Stimulated activated CD8-positive, alpha-beta memory T cell treated with anti-CD3 and anti-CD28 coated beads, Interleukin-2, amount 100 ng/mL, for 48 hours (primary cell): ENCODE results near the gene ZNF90.
"Not testable (repeated sequence)": the region's sequence is repeated elsewhere in the genome, so short reads cannot be mapped to it uniquely, and the experiment has no call there.

Experiments used
- DNase-seq, 2 donors: peaks; one replicate each; pipeline ENCODE4 v3.0.0-alpha.2; 2020; ENCODE audit warnings: low read depth in 2 of 2

Gene ZNF90

DNA sequence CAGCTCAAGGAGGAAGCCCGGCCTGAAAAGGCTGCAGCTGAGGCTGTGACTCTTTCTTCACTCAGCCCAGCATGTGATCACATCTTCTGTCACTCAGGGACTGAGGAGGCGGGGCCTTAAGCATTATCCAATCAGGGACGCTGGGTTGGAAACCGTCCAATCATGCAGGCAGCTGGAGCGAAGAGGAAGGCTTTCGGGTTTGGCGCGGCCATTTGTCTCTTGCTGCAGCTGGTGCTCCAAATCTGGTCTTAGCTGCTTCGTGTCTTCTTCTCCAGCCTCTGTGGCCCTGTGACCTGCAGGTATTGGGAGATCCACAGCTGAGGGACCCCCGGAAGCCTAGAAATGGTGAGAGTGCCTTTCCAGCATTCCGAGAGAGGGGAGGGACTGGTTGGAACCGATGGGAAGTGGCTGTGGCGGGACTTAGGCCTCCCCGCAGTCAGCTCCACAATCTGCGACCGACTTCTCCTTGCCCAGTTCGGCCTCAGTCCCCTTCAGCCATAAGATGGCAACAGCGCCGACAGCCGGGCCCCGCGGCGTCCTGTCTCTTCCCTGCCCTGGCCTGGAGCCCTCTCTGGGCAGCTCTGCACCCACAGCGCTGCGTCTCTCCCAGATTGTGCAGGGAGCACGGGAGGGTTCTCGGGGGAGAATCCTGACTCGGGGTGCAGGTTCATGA is at the start of gene ZNF90:
TSS of gene ZNF90 (plus strand) at position 210 of the 673 bp plus-strand sequence. CDS start at position 343, 133 bp downstream.
- peak; percentile 69 to 77 for DNase-seq

DNA sequence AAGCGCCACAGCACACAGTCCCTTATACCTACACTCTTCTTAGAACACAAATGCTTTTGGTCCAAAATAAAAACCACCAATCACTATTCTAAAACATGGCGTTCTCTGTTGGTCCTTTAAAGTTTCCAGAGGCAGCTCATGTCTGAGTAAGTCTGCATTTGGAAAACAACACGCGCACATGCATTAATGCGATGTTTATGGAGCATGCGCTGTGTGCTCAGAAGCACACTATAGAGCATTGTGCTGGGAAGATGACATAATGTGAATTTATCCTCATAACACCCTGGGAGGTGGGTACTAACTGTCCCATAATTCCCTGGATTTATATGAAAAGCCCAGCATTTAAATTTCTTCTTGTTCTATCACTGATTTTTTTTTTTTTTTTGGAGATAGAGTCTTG is 49.2 kb upstream of the ZNF90 start:
- no peak for DNase-seq

DNA sequence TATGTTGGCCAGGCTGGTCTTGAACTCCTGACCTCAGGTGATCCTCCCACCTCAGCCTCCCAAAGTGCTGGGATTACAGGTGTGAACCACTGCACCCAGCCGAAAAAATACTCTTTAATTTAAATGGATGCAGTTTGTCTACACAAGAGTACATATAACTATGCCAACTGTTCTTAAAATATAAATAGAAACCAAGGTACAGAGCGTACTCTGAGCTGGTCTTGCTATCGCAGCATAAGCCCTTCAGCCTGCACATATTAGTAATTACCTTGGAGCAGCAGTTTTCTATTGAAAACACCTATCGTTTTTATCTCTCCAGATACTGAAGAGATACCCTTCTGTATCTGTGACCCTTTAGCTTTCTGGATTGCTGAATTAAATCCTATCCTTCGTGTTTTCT is 41.9 kb upstream of the ZNF90 start:
- no peak for DNase-seq

DNA sequence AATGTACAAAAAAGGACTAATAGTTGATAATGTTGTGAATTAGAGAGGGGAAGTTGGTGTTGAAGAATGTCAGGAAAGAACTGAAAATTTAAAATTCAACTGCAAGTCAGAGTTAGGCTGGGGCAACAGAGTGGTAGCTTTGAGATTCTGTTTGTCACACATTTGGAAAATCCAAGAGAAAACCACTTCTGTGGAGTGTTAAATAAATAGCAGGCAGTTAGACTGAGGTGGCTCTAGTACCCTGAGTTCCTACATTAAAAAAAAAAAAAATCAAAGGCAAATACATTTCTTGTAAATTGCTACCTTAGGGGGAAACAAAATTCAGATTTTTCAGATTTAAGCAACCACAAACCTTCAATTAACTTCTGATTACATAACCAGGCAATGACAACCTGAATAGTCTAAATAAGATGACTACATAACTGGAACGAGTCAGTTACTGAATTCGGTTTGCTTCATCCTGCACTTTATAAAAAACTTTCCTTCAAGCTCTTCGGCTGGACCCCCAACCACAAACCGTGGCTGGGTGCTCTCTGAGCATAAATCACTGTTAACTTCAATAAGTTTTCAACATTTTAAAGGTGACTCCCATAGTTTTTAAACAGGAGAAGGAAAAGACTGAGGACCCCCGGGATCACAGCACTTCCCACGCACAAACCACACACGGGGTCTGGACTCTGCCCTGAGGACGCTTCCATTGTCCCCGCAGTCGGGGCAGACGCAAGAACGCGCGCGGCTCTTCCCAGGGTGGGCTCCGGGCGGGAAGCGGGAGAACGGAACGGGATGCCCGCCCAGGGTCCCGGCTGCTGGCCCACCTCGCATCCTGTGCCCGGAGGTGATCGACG is 39.2 kb upstream of the ZNF90 start:
- no peak for DNase-seq

DNA sequence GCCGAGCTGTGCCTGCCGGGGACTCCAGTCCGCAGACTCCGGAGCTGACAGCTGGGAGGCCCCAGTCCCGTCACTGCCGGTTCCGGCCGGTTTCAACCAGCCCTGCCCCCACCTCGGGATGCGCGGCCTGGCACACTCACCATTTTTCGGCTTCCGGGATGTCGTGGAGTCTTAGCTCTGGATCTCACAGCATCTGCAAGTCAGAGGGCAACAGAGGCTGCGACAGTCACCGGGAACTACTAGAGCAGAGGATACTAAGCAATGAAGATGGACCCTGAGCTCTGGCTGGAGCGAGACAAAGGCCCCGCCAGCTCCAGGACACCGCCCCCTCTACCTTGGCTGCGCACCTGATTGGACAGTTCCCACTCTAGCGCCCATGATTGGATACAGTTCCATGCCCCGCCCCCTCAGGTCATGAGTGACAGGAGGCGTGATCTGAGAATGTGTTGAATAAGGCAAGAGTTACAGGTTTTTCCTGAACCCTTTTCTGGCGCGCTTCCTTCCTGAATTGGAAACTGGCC is 38.5 kb upstream of the ZNF90 start, which contains the start of gene ZNF682:
TSS of gene ZNF682 (minus strand) at position 303 of the 521 bp plus-strand sequence. CDS start at position 143, 160 bp downstream.
- DNase-seq: peak; percentile 88 to 91

DNA sequence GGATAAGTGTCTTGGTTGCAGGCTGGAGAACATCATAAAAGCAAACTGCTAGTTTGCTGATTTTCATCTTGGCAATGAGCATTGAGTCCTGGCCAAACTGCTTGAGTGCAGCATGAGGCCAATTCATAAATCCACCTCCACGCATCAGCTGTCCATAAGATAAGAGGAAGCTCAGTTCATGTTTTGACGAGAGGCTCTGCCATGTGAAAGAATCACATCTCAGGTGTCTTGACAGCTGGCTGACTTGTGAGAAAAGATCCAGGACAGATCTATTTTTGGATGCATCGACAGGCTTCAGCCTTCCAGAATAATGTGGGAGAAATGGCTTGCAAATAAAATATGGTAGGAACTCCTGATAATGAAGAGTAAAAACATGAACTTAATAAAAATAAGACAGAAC is 33.1 kb upstream of the ZNF90 start:
- no peak for DNase-seq

DNA sequence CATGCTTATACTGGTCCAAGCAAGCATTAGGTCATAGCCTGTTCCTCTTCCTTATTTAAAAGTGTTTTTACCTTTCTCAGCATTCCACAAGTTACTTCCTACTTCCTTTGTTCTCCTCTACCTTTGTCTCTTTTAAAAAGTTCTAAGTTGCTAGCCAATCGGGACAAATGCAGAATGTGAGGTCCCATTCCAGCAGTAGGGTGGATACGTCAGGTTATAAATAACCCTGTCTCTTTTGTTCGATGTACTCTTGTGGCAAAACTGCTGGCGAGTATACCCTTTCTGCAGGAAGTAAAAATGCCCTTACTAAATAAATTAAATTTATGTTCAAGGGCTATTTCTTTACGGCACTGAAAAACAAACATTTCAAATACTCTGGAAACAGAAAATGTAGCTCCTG is 32.1 kb upstream of the ZNF90 start:
- DNase-seq: not testable (repeated sequence)

DNA sequence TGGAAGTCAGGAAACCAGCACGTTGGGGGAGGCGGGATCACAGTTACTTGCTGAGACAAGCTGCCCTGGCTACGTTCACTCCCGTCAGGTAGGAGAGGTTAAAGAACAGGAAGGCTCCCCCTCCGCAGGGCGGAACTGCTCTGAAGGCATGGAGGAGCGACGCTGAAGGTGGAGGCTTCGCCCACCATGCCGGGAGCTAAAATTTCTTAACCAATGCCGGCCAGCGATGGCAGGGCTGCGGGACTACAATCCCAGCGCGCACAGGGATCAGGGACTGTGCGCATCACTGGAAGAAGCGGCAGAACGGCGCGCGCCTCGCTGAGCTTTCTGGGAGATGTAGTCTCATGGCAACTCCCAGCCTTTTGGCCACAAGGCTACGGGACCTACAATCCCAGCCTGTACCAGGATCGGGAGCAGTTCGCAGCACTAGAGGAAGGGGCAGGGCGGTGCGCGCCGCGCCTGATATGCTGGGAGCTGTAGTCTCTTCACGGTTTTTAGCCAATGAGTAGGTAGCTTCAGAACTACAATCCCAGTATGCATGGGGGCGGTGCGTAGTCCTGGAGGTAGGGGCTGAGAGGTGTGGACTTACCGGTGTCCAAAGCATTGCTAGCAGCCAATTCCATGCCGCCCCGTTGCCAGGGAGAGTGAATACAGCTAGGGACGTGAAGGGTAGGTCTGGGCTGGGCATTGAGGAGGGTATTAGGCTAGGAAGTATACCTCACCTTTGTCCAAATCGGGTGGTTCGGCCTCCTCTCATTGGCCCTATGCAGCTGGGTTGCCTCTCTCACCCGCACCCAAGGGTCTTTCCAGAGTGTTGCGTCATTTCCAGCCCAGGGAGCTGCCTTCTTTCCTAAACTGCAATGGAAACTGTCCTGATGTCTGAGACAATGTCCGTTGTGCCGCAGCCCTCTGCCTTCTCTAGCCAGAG is 25.7 kb upstream of the ZNF90 start:
- DNase-seq: peak; percentile 45 to 61

DNA sequence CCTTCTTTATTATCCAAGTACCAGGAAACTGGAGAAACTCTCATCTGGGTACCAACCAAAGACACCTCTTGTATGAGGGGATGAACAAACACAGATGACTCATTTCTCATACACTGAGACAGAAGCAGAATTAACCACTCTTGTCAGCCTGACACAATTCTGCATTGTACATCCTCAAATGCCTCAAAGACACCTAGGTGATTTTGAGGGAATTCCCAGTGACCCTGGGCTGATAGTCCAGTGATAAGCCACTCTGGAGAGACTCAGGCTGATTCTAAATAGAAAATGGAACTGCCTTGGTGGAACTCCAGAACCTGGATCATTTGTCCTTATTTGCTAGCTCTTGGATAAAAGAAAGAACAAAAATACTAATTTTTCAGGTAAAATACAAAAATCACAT is 19.1 kb upstream of the ZNF90 start:
- not testable (repeated sequence) for DNase-seq

DNA sequence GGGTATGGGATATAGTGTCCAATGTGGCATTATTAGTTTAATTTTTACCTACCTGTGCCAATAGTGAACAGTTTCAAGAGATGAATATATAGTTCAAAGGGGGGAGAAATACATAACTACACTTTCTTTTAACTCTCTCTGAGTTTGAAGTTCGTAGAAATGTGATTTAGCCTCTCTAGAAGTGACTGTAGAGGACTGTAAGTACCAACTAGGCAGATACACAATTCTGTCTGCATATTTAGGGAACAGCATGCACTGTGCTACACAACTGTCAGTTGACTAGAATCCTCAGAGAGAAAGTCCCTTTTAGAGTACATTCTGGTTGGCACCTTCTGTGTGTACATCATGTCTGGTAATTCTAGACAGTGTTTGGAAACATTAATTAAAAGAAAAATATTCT is 17.5 kb upstream of the ZNF90 start:
- DNase-seq: no peak

DNA sequence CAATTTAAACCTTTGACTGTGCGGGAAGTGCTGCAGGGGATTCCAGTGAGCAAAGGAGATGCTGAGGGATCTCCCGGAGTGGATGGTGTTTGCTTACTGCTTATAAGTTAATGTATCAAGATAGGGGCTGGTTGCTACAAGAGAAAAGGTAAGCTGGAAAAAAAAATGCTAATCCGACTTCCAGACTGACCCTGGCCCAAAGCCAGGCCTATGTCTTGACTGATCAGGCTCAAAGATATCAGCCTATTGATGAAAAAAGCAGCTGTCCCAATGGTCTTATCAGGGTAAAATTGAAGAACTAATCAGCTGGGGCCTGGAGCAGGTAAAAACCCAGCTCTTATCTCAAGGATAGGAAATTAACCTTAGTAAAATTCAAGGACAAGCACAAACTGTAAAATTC is 10.9 kb upstream of the ZNF90 start:
- DNase-seq: no peak

DNA sequence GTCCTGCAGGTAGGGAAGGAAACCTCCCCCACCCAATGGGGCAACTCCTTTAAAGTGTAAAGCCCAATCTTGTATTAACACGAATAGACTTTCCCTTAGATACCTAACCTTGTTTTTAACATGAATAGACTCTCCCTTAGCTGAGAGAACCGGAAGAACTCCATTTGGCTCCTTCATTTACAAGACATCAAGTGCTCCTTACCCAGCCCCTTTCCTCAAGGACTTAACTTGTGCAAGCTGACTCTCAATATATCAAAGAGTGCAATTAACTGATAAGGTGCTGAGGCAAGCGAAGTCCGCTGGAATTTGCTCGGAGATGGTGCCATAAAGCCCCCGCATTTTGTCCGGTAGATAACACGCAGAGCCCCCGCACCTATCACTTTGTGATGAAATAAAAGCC is 9.9 kb upstream of the ZNF90 start:
- DNase-seq: no peak

DNA sequence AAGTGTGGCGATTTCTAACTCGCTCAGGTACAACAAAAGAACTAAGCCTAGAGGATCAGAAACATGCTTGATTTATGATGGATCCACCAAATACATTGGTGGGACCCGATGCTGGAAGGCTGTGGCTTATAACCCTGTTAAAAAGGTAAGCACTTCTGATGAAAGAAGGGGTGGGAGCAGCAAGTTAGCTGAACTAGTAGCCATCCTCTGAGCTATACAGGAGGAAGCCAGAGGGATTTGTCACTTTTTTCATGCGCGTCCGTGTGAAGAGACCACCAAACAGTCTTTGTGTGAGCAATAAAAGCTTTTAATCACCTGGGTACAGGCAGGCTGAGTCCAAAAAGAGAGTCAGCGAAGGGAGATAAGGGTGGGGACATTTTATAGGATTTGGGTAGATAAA is 9.2 kb upstream of the ZNF90 start:
- DNase-seq: not testable (repeated sequence)

DNA sequence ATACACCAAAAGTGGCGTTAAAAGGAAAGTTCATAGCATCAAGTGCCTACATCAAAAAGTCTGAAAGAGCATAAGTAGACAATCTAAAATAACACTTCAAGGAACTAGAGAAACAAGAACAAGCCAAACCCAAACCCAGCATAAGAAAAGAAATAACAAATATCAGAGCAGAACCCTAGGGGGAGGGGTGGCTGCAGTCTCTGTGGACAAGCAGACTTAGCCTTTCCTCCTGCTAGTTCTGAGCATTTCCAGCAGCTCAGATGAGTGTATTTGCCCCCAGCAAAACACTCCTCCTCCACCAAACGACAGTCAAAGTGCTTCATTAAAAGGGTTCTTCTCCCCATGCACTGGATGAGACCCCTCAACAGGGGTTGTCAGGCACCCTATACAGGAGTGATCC is 7.1 kb upstream of the ZNF90 start:
- no peak for DNase-seq

DNA sequence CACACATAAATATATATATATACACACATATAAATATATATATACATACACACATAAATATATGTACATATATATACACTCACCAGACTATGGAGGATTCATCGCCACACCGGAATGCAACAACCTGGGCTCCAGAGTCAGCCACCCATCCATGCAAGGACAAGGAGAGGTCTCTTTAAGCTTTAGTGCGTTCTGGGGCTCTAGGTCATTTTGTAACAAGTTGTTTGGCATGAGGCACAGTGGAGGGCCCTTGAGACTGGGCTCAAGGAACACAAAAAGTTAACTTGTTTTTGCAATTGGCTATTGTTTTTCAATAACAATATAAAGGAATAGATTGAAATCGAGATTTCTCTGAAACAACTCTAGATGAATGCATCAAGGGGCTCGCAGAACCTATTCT is 4.9 kb upstream of the ZNF90 start:
- DNase-seq: no peak

DNA sequence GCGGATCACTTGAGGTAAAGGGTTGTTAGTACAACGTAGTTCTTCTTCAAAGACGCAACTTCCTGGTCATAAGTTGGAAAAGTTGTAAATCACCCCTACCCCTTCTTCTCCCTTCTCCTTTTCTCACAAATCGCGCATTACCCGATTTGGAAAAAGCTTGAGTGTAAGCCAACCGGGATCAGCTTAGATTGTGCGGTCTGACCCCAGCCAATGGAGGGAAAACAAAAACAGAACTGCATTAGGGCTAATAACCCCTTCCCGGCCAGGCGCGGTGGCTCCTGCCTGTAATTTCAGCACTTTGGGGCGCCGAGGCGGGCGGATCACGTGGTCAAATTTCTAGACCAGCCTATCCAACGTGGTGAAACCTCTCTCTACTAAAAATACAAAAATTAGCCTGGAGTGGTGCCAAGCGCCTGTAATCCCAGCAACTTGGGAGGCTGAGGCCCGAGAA is 806 bp downstream of the ZNF90 start:
- peak; percentile 0 to 7 for DNase-seq

DNA sequence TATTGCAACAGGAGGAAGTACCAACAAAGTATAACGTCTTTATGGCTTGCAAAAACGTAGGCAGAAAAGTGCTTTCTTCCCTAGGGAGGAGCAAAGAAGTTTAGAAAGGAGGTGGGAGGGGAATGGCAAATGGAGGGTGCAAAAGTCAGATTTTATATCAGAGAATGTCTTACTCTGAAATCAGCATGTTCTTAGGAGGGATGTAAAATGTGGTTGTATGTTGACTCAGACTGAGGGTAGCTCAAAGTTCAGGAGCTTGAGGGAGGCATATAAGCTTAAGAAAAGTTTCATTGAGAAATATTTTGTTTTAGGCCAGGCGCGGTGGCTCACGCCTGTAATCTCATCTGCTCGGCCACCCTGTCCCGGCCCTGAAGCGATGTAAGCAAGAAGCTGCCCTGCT is 1.7 kb downstream of the ZNF90 start:
- no peak for DNase-seq

DNA sequence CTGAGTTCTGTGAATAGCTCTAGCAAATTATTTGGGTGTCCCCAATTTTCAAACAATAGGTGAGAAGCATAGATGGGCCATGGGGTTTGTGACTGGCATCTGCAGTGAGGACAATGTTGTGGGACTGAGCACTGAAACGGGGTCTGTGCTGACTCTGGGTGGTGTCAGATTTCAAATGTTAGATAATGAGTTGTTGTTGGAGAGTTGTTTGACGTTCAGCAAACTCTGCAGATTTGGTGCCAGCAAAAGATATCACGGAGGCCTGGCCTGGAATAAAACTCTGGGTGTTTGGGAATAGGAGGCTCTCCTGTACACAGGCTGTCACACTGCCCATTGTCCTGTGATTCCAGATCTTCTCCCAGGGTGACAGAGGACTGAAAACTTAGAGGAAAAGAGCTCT is 2.9 kb downstream of the ZNF90 start:
- DNase-seq: no peak

DNA sequence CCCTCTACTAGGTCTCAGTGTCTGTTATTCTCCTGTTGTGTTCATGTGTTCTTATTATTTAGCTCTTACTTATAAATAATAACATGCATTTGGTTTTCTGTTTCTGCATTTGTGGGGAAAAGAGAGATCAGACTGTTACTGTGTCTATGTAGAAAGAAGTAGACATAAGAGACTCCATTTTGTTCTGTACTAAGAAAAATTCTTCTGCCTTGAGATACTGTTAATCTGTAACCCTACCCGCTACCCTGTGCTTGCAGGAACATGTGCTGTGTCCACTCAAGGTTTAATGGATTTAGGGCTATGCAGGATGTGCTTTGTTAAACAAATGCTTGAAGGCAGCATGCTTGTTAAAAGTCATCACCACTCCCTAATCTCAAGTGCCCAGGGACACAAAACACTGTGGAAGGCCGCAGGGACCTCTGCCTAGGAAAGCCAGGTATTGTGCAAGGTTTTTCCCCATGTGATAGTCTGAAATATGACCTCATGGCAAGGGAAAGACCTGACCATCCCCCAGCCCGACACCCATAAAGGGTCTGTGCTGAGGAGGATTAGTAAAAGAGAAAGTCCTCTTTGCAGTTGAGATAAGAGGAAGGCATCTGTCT is 4.5 kb downstream of the ZNF90 start:
- not testable (repeated sequence) for DNase-seq

DNA sequence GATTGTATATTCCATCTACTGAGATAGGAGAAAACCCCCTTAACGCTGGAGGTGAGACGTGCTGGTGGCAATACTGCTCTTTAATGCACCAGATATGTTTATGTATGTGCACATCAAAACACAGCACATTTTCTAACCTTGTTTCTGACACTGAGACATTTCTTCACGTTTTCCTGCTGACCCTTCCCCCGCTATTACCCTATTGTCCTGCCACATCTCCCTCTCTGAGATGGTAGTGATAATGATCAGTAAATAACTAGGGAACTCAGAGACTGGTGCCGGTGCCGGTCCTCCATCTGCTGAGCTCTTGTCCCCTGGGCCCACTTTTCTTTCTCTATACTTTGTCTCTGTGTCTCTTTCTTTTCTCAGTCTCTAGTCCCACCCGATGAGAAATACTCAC is 5.1 kb downstream of the ZNF90 start:
- DNase-seq: not testable (repeated sequence)

DNA sequence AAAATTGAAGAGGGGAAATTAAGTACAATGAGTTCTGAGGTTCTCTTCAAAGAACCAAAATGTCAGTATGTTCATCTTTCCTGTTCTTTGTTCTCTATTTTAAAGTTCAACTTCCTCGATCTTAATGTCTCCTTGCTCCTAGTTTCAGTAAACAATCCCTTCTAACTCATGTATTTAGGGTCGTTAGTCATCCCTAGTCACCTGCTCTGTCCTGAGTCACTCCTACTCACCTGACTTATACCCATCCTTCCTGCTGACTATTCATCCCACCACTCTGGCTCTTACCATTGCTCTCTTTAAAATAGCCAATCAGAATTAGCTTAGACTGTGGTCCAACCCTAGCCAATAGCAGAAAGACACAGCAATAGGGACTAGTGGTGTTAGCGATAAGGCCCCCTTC is 24.3 kb downstream of the ZNF90 start:
- no peak for DNase-seq
